ENCODE data around the gene TMEM139.

DNA sequence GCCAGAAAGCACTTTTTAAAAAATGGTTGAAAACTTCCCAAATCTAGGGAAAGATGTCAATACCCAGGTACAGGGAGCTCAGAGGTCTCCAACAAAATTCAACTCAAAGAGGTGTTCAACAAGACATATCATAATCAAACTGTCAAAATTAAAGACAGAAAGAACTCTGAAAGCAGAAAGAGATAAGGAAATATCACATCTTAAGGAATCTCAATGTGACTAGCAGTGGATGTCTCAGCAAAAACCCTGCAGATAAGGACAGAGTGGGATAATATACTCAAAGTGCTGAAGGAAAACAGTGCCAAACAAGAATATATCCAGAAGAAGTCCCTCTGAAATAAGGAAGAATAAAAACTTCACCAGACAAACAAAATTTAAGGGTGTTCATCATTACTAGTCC lies 34.6 kb upstream of the TMEM139 start:
- no peak for TF ChIP-seq CTCF (IDR thresholded peaks at IDR 0.05)
- no peak for TF ChIP-seq POLR2A (IDR thresholded peaks at IDR 0.05)
